Airway epithelial cell (primary cell): ENCODE data around the gene ECHDC3. TPM values are rescaled to one million over a fixed set of nuclear protein-coding genes. Genes with fewer than 3 reads are reported as not detected.

Experiments
- total RNA-seq: library from RNA; depleted of rRNA; stranded (reverse); fragments of >200 nt; gene quantifications from 2 replicates; pipeline ENCODE4 v1.2.3, GENCODE V29; 2015

Gene ECHDC3, protein sequence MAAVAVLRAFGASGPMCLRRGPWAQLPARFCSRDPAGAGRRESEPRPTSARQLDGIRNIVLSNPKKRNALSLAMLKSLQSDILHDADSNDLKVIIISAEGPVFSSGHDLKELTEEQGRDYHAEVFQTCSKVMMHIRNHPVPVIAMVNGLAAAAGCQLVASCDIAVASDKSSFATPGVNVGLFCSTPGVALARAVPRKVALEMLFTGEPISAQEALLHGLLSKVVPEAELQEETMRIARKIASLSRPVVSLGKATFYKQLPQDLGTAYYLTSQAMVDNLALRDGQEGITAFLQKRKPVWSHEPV
- 10.8 and 13.9 TPM in 2 replicates for total RNA-seq

DNA sequence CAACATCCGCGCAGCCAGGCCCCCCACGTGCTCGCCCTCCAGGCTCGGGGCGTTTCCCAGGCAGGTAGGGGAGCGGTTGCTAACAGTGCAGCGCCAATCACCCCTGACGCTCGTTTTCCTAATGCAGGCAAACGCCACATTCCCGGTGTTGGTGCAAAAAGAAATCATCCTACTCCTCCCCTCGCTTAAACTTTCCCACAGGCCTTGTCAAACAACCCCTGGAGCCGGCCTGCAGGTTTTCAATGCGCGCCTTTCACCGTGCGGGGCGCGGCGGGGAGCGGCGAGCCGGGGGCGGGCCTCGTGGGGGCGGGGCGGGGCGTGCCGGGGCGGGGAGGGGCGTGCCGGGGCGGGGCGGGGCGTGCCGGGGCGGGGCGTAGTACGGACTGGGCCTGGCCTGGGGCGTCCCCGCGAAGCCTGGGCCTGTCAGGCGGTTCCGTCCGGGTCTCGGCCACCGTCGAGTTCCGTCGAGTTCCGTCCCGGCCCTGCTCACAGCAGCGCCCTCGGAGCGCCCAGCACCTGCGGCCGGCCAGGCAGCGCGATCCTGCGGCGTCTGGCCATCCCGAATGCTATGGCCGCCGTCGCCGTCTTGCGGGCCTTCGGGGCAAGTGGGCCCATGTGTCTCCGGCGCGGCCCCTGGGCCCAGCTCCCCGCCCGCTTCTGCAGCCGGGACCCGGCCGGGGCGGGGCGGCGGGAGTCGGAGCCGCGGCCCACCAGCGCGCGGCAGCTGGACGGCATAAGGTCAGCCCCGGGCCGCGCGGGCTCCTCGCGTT, at the start of gene ECHDC3:
ECHDC3 (plus strand) TSS at position 374 of the 770 bp plus-strand sequence; CDS start at position 569, 195 bp downstream.

Other genes starting within 250 kb of the ECHDC3 start
- gene USP6NL, start 130.7 kb upstream of the ECHDC3 start, total RNA-seq = 8.5 and 12.7 TPM in 2 replicates
- 54.5 and 64.8 TPM in 2 replicates for gene PROSER2, start 81.0 kb downstream of the ECHDC3 start, total RNA-seq